Large intestine (tissue), 3 donors: ENCODE data around the gene GGACT. TPM values are rescaled to one million over a fixed set of nuclear protein-coding genes. Genes with fewer than 3 reads are reported as not detected.

Experiments used
- DNase-seq, 2 donors: peaks; one replicate each; pipeline versions ENCODE4 v3.0.0 to v3.0.0-alpha.2; 2013
- H3K27ac ChIP-seq: one replicate; pipeline ENCODE4 v1.5.1; 2013; ENCODE audit warnings: low read length
- H3K27me3 ChIP-seq: 2 replicates; pipeline ENCODE4 v1.6.1; 2013; ENCODE audit warnings: low read length; ENCODE audit not compliant: control insufficient read depth, insufficient read depth
- H3K36me3 ChIP-seq: 2 replicates; pipeline ENCODE4 v1.6.1; 2013; ENCODE audit warnings: low read length; ENCODE audit not compliant: control insufficient read depth, insufficient read depth
- H3K4me1 ChIP-seq: one replicate; pipeline ENCODE4 v1.6.1; 2013; ENCODE audit warnings: low read length; ENCODE audit not compliant: control insufficient read depth, insufficient read depth
- H3K4me3 ChIP-seq: one replicate; pipeline ENCODE4 v1.5.1; 2013; ENCODE audit warnings: low read length
- H3K9me3 ChIP-seq: one replicate; pipeline ENCODE4 v1.6.1; 2013; ENCODE audit warnings: mild to moderate bottlenecking, low read depth, low read length, moderate library complexity; ENCODE audit not compliant: control insufficient read depth
- WGBS: methylation state at CpG from one replicate; pipeline ENCODE4 v1.1.5; 2013; ENCODE audit warnings: low lambda C conversion rate; ENCODE audit not compliant: insufficient coverage; 5-methylcytosine and 5-hydroxymethylcytosine counted together
- polyA plus RNA-seq: library from polyadenylated mRNA; unstranded; fragments of 120-200 nt; gene quantifications from one replicate; pipeline ENCODE4 v1.2.1, GENCODE V29; 2013

GGACT gene
- polyA plus RNA-seq, 1 donor, result 11.3 TPM

DNA sequence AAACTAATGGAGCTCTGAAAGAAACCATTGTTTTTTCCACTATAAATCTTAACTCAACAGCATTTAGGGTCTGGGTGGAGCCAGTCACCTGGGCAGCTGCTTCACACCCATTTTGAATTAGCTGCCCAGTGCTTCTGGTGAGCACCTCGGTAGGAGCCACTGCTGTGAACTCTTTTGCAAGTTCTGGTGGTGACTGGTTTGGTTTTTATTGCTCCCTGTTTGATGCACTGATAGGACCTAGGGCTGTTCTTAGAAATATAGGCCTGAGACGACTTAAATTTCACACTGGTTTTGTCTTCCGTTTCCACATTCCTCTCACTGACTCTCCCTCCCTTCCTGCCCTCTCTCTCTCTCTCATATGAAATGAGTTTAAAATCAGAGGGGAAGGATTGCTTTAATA is 103.9 kb downstream of the GGACT start:
- no peaks in the 10 kb centered on the region for H3K36me3 ChIP-seq
- no peak overlapping the region for H3K27ac ChIP-seq
- DNase-seq, result no peak
- H3K9me3 ChIP-seq, result no peaks in the 10 kb centered on the region
- H3K4me1 ChIP-seq, result no peaks in the 10 kb centered on the region
- no CpG with 5 or more reads among the region's 3 CpGs for WGBS
- no peaks in the 10 kb centered on the region for H3K27me3 ChIP-seq
- H3K4me3 ChIP-seq, result no peak overlapping the region

DNA sequence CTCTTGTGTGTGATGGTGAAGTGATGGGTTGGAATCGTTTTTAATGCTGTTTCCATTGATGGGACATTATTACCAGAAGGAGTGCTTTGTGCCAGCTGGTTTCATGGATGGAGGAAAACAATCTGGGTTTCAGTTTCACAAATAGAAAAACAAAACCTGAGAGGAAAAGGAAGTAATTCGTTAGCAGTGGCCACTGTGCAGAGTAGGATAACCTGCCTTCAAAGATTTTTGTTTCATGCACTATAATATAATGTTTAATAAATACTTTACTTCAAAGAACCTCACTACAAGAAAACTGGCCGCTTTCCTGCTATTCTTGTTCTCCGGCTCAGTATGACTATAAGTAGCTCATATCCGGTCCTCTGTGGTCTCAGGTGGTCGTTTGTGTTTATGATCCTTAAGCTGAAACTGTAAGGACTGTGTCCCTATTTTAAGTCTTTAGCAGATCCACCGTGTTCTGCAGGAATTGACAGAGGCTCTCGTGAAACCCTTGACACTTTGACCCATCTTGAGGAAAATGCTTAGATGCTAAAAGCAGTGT is 104.7 kb downstream of the GGACT start:
- no peak overlapping the region for H3K4me3 ChIP-seq
- DNase-seq, result no peak
- H3K27ac ChIP-seq, result no peak overlapping the region
- 80% methylated on average over 1 of the region's 8 CpGs for WGBS
- no peaks in the 10 kb centered on the region for H3K27me3 ChIP-seq
- H3K9me3 ChIP-seq, result no peaks in the 10 kb centered on the region
- H3K4me1 ChIP-seq, result no peaks in the 10 kb centered on the region
- no peaks in the 10 kb centered on the region for H3K36me3 ChIP-seq

- no peaks in the 10 kb centered on the region for H3K4me1 ChIP-seq
- H3K27ac ChIP-seq, result no peak overlapping the region
- H3K9me3 ChIP-seq, result no peaks in the 10 kb centered on the region
- no peak overlapping the region for H3K4me3 ChIP-seq
- WGBS, result 100% methylated on average over 1 of the region's 6 CpGs
- H3K36me3 ChIP-seq, result no peaks in the 10 kb centered on the region
- no peak for DNase-seq
- no peaks in the 10 kb centered on the region for H3K27me3 ChIP-seq
Measured at GRCh38 chr13:100483139-100483538, 105.5 kb downstream of the GGACT start.

DNA sequence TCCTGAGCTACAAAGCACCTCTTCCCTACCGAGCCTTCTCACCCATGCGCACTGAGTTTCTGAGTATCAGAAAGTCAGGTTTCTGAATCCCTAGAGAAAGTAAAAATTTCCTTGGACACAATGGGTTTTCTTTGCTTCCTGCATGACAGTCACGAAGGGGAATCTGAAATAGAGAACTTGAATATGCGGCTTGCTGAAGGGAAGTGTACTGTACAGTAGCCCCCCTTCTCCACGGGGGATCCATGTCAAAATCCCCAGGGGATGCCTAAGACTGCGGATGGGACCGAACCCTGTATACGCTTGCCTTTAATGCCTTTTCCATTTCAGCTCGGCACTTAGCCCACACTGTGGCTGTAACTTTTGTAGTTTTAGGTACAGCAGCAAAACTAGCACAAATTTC is 107.9 kb downstream of the GGACT start:
- no peaks in the 10 kb centered on the region for H3K27me3 ChIP-seq
- H3K27ac ChIP-seq, result no peak overlapping the region
- no peaks in the 10 kb centered on the region for H3K36me3 ChIP-seq
- H3K9me3 ChIP-seq, result no peaks in the 10 kb centered on the region
- H3K4me1 ChIP-seq, result no peaks in the 10 kb centered on the region
- no peak for DNase-seq
- WGBS, result 100% methylated on average over 3 of the region's 9 CpGs
- no peak overlapping the region for H3K4me3 ChIP-seq

Other genes starting within 250 kb of the GGACT start
- 27.1 TPM for gene TMTC4, start 86.0 kb upstream of the GGACT start, polyA plus RNA-seq